MM.1S (cell line): ENCODE results near the gene RNF187.

Experiments
- DNase-seq: peaks from one replicate; pipeline ENCODE4 v3.0.0-alpha.2; 2015
- H2AFZ ChIP-seq: fragments of 300-600 bp; sonication (generic); 2 replicates; pipeline ENCODE4 v1.6.0; 2016; ENCODE audit warnings: antibody characterized with exemption, low read length
- H3F3A ChIP-seq: fragments of 300-600 bp; sonication (generic); 2 replicates; pipeline ENCODE4 v1.6.1; 2016; ENCODE audit warnings: mild to moderate bottlenecking, antibody characterized with exemption, low read length, moderate library complexity, mixed read lengths; ENCODE audit not compliant: insufficient read depth
- H3K27ac ChIP-seq: fragments of 300-600 bp; sonication (generic); 2 replicates; pipeline ENCODE4 v1.5.1; 2016; ENCODE audit warnings: mild to moderate bottlenecking, low read length
- H3K27me3 ChIP-seq: fragments of 300-600 bp; sonication (generic); replicated peaks from 2 replicates; pipeline ENCODE4 v1.6.0; 2016; ENCODE audit warnings: low read length; ENCODE audit not compliant: insufficient read depth
- H3K36me3 ChIP-seq: fragments of 300-600 bp; sonication (generic); replicated peaks from 2 replicates; pipeline ENCODE4 v1.6.1; 2016; ENCODE audit warnings: mild to moderate bottlenecking, low read length, mixed read lengths; ENCODE audit not compliant: insufficient read depth
- H3K4me1 ChIP-seq: fragments of 300-600 bp; sonication (generic); 2 replicates; pipeline ENCODE4 v1.6.1; 2016; ENCODE audit warnings: low read length, mixed read lengths
- H3K4me2 ChIP-seq: fragments of 300-600 bp; sonication (generic); 2 replicates; pipeline ENCODE4 v1.6.0; 2016; ENCODE audit warnings: low read depth, low read length
- H3K4me3 ChIP-seq: fragments of 300-600 bp; sonication (generic); 2 replicates; pipeline ENCODE4 v1.5.1; 2016; ENCODE audit warnings: low read length, mixed read lengths
- H3K79me2 ChIP-seq: fragments of 300-600 bp; sonication (generic); 2 replicates; pipeline ENCODE4 v1.6.1; 2016; ENCODE audit warnings: mixed run types, low read length, mixed read lengths
- H3K9ac ChIP-seq: fragments of 300-600 bp; sonication (generic); 2 replicates; pipeline ENCODE4 v1.6.1; 2016; ENCODE audit warnings: low read length, mixed read lengths
- H3K9me2 ChIP-seq: fragments of 300-600 bp; sonication (generic); replicated peaks from 2 replicates; pipeline ENCODE4 v1.6.1; 2016; ENCODE audit warnings: mild to moderate bottlenecking, low read length, mixed read lengths; ENCODE audit not compliant: insufficient read depth
- H3K9me3 ChIP-seq: fragments of 300-600 bp; sonication (generic); replicated peaks from 2 replicates; pipeline ENCODE4 v1.6.1; 2016; ENCODE audit warnings: mild to moderate bottlenecking, low read length, mixed read lengths; ENCODE audit not compliant: insufficient read depth
- H4K20me1 ChIP-seq: fragments of 300-600 bp; sonication (generic); 2 replicates; pipeline ENCODE4 v1.6.1; 2016; ENCODE audit warnings: mild to moderate bottlenecking, low read length, moderate library complexity, mixed read lengths; ENCODE audit not compliant: insufficient read depth
- CTCF ChIP-seq: fragments of 300-600 bp; sonication (generic); IDR thresholded peaks from 2 replicates; pipeline ENCODE4 v1.5.1; 2016; ENCODE audit warnings: antibody characterized with exemption, low read length, mixed read lengths
- EZH2 ChIP-seq: fragments of 300-600 bp; sonication (generic); optimal IDR thresholded peaks from 2 replicates; pipeline ENCODE3; 2017; ENCODE audit warnings: low read depth, mild to moderate bottlenecking, antibody characterized with exemption, low read length, mixed read lengths
- EZH2phosphoT487 ChIP-seq: fragments of 300-600 bp; sonication (generic); IDR thresholded peaks from 2 replicates; pipeline ENCODE4 v1.6.1; 2018; ENCODE audit warnings: antibody characterized with exemption, low read length

The RNF187 gene

GRCh38 chr1:228453614-228454013, 33.6 kb upstream of the RNF187 start:
- Histone ChIP-seq H3K9ac (no peak overlapping the region), H3K4me1 (0 out of 2 replicates have a peak, but pooled peaks cover 10% of the 10 kb centered on the region), H3K9me2 (no peaks in the 10 kb centered on the region), H3K27me3 (no peaks in the 10 kb centered on the region), H3K4me3 (peak overlapping the region; percentile 19; the same call in 1 of the 2 replicates), H3F3A (no peaks in the 10 kb centered on the region), H3K27ac (no peak overlapping the region), H3K4me2 (peak overlapping the region; percentile 54), H2AFZ (peak overlapping the region; percentile 25), H3K79me2 (no peaks in the 10 kb centered on the region), H3K36me3 (no peaks in the 10 kb centered on the region), H4K20me1 (no peaks in the 10 kb centered on the region), H3K9me3 (no peaks in the 10 kb centered on the region)
- DNase-seq = no peak
- TF ChIP-seq EZH2phosphoT487 (no peak), CTCF (no peak), EZH2 (no peak)

- DNase-seq = no peak
- no peak overlapping the region for H3K4me2 ChIP-seq
These were observed 32.9 kb upstream of the RNF187 start for GRCh38 chr1:228454238-228454637.

GRCh38 chr1:228455715-228456114, 31.5 kb upstream of the RNF187 start:
- no peaks in the 10 kb centered on the region for H3K9me2 ChIP-seq
- no peaks in the 10 kb centered on the region for H3K36me3 ChIP-seq
- H4K20me1 ChIP-seq = no peaks in the 10 kb centered on the region
- no peak for DNase-seq
- no peaks in the 10 kb centered on the region for H3K9me3 ChIP-seq
- H3K4me3 ChIP-seq = no peak overlapping the region
- H3K4me2 ChIP-seq = no peak overlapping the region
- no peak overlapping the region for H3K27ac ChIP-seq
- H3K4me1 ChIP-seq = peaks cover 16% of the 10 kb centered on the region; the same call in 1 of the 2 replicates
- no peaks in the 10 kb centered on the region for H3K79me2 ChIP-seq
- no peak overlapping the region for H3K9ac ChIP-seq
- H2AFZ ChIP-seq = no peak overlapping the region
- TF ChIP-seq EZH2phosphoT487 = no peak
- no peak for TF ChIP-seq CTCF
- no peak for TF ChIP-seq EZH2
- no peaks in the 10 kb centered on the region for H3F3A ChIP-seq
- H3K27me3 ChIP-seq = 0 out of 2 replicates have a peak, but pooled peaks cover 3% of the 10 kb centered on the region

More at GRCh38 chr1:228454238-228454637, 32.9 kb upstream of the RNF187 start:
- no peak overlapping the region for H3K4me3 ChIP-seq
- no peak overlapping the region for H3K27ac ChIP-seq
- no peaks in the 10 kb centered on the region for H3K9me2 ChIP-seq
- no peaks in the 10 kb centered on the region for H3K27me3 ChIP-seq
- H3K36me3 ChIP-seq = no peaks in the 10 kb centered on the region
- H3K4me1 ChIP-seq = peaks cover 12% of the 10 kb centered on the region; the same call in 1 of the 2 replicates
- no peaks in the 10 kb centered on the region for H4K20me1 ChIP-seq
- no peaks in the 10 kb centered on the region for H3F3A ChIP-seq
- no peaks in the 10 kb centered on the region for H3K79me2 ChIP-seq
- TF ChIP-seq EZH2phosphoT487 (no peak), CTCF (no peak), EZH2 (no peak)
- no peak overlapping the region for H2AFZ ChIP-seq
- no peak overlapping the region for H3K9ac ChIP-seq
- no peaks in the 10 kb centered on the region for H3K9me3 ChIP-seq
